Nephron progenitor cell (in vitro differentiated cells): ENCODE results near the gene PLPPR1.

Source experiments
- DNase-seq: peaks from one replicate; pipeline ENCODE4 v3.0.0; 2021
- H3K27ac Mint-ChIP-seq: 2 replicates; pipeline ENCODE4 v1.8.0; 2021; ENCODE audit warnings: mild to moderate bottlenecking, moderate library complexity, mixed read lengths
- H3K27me3 Mint-ChIP-seq: 2 replicates; pipeline ENCODE4 v1.8.0; 2021; ENCODE audit warnings: mild to moderate bottlenecking, low read depth, mixed read lengths; ENCODE audit not compliant: poor library complexity
- H3K36me3 Mint-ChIP-seq: 2 replicates; pipeline ENCODE4 v1.8.0; 2021; ENCODE audit warnings: low read depth, mixed read lengths
- H3K4me1 Mint-ChIP-seq: 2 replicates; pipeline ENCODE4 v1.8.0; 2021; ENCODE audit warnings: mixed read lengths
- H3K4me3 Mint-ChIP-seq: 2 replicates; pipeline ENCODE4 v1.8.0; 2021; ENCODE audit warnings: mild to moderate bottlenecking, moderate library complexity, mixed read lengths
- H3K9me3 Mint-ChIP-seq: 2 replicates; pipeline ENCODE4 v1.8.0; 2021; ENCODE audit warnings: mild to moderate bottlenecking, moderate library complexity, mixed read lengths
- CTCF ChIP-seq: fragments of 200-600 bp; sonication (generic); IDR thresholded peaks from 2 replicates; pipeline ENCODE4 v1.5.0; 2021; ENCODE audit warnings: antibody characterized with exemption

PLPPR1 gene

GRCh38 chr9:101005246-101005645, 23.3 kb upstream of the PLPPR1 start:
- Mint-ChIP-seq H3K36me3 (no peaks in the 10 kb centered on the region), H3K4me3 (no peak overlapping the region), H3K27ac (no peak overlapping the region), H3K27me3 (no peaks in the 10 kb centered on the region), H3K9me3 (peaks cover 16% of the 10 kb centered on the region), H3K4me1 (no peaks in the 10 kb centered on the region)
- DNase-seq, result no peak
- TF ChIP-seq CTCF, result no peak

DNA sequence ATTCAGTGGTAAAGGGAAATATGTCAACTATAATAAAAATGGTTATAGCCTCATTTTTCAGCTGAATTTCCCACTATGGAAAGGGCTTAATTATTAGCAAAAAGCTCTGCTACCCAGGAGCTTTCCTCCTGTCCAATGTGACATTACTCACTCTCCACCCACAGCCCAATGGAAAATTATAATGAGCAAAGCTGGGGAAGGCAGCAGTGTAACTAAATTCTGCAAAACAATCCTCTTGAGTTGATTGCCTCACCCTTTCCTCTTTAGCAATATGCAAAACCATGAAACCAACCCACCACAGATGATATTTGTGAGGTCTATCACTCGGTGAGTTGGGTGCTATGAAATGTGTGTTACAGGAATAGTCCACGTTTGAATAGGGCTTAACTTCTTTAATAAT, 14.0 kb upstream of the PLPPR1 start:
- no peaks in the 10 kb centered on the region for H3K27me3 Mint-ChIP-seq
- no peak for DNase-seq
- H3K36me3 Mint-ChIP-seq, result no peaks in the 10 kb centered on the region
- TF ChIP-seq CTCF, result no peak
- no peak overlapping the region for H3K4me3 Mint-ChIP-seq
- H3K4me1 Mint-ChIP-seq, result no peaks in the 10 kb centered on the region
- no peak overlapping the region for H3K27ac Mint-ChIP-seq
- no peaks in the 10 kb centered on the region for H3K9me3 Mint-ChIP-seq

- Mint-ChIP-seq H3K27me3 (peaks cover 2% of the 10 kb centered on the region), H3K9me3 (no peaks in the 10 kb centered on the region), H3K36me3 (no peaks in the 10 kb centered on the region), H3K27ac (no peak overlapping the region), H3K4me1 (no peaks in the 10 kb centered on the region), H3K4me3 (no peak overlapping the region)
- TF ChIP-seq CTCF, result no peak
- no peak for DNase-seq
Measured at GRCh38 chr9:101018467-101018866, 10.1 kb upstream of the PLPPR1 start.

DNA sequence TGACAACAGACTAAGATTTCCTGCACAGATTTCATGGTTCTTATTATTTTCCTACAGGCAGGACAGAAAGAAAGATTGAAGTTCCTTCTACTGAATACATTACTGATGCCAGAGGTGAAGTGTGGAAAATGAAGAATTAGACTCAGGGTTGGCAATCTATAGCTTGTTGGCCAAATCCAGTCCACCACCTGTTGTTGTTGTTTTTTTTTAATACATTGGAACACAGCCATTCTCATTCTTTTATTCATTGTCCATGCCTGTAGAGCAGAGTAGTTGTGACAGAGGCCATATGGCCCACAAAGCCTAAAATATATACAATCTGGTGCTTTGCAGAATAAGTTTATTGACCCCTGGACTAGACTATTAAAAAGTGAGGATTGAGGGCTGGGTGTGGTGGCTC, 5.8 kb upstream of the PLPPR1 start:
- no peak overlapping the region for H3K4me3 Mint-ChIP-seq
- H3K27me3 Mint-ChIP-seq, result peaks cover 28% of the 10 kb centered on the region
- TF ChIP-seq CTCF, result no peak
- H3K27ac Mint-ChIP-seq, result no peak overlapping the region
- DNase-seq, result no peak
- H3K36me3 Mint-ChIP-seq, result no peaks in the 10 kb centered on the region
- H3K4me1 Mint-ChIP-seq, result peaks cover 11% of the 10 kb centered on the region
- no peaks in the 10 kb centered on the region for H3K9me3 Mint-ChIP-seq

GRCh38 chr9:101025940-101026339, 2.6 kb upstream of the PLPPR1 start:
- H3K27me3 Mint-ChIP-seq, result peaks cover 57% of the 10 kb centered on the region
- DNase-seq, result no peak
- no peaks in the 10 kb centered on the region for H3K36me3 Mint-ChIP-seq
- H3K27ac Mint-ChIP-seq, result no peak overlapping the region
- TF ChIP-seq CTCF, result no peak
- no peaks in the 10 kb centered on the region for H3K9me3 Mint-ChIP-seq
- peaks cover 29% of the 10 kb centered on the region for H3K4me1 Mint-ChIP-seq
- no peak overlapping the region for H3K4me3 Mint-ChIP-seq

DNA sequence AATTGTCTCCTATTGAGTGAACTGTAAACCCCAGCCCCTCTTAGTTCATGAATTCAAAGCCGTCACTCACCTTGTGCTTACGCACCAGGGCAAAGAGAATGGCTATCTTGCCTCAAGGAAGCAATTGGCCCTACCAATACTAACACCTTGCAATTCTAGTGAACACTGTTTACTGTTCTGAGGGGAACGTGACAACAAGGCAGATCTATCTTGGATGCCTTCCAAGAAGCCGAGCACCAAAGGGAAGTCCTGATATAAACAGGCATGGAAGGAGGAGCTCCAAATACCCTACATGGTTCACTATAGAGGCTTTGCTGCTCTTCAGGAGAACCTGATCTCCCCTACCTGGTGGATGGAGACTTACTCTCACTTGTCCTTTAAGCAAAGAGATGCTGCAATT, 1.7 kb upstream of the PLPPR1 start:
- Mint-ChIP-seq H3K4me3 (peak overlapping the region; percentile 91), H3K9me3 (no peaks in the 10 kb centered on the region), H3K27ac (no peak overlapping the region), H3K4me1 (peaks cover 29% of the 10 kb centered on the region), H3K27me3 (peaks cover 66% of the 10 kb centered on the region), H3K36me3 (no peaks in the 10 kb centered on the region)
- no peak for TF ChIP-seq CTCF
- DNase-seq, result no peak
